ENCODE results near the gene AGAP1.

Gene AGAP1

DNA sequence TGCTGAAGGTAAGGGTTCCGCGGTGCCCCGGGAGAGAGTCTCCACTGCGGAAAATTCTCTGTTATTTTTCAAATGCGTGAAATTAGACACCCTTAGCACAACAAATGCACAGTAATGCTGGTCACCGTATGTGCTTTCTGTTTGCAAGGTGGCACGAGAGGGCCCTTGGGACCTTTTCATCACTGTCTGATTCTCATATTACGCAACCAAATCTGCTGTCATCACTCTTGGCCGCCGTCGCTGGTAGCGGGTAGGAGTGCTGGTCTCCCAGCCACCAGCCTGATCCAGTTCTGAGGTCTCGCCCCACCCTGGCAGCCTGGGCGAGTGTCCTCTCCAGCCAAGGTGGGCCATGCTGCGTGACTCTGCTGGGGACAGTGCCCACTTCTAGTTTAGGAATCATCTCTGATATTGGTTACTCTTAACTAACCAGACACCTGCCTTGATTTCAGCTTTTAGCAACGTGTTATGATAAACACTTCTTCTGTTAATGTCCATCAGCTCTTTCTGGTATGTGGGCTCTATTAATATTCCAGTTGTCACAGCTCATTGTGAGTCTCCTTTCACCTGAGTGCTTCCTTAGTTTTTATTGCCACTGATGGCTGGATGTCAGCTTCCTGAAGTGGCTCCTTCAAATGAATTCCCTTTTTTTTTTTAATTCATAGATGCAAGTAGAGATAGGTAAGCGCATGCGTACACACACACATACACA is 474.9 kb downstream of the AGAP1 start:
- TF ChIP-seq, protein P1, sequence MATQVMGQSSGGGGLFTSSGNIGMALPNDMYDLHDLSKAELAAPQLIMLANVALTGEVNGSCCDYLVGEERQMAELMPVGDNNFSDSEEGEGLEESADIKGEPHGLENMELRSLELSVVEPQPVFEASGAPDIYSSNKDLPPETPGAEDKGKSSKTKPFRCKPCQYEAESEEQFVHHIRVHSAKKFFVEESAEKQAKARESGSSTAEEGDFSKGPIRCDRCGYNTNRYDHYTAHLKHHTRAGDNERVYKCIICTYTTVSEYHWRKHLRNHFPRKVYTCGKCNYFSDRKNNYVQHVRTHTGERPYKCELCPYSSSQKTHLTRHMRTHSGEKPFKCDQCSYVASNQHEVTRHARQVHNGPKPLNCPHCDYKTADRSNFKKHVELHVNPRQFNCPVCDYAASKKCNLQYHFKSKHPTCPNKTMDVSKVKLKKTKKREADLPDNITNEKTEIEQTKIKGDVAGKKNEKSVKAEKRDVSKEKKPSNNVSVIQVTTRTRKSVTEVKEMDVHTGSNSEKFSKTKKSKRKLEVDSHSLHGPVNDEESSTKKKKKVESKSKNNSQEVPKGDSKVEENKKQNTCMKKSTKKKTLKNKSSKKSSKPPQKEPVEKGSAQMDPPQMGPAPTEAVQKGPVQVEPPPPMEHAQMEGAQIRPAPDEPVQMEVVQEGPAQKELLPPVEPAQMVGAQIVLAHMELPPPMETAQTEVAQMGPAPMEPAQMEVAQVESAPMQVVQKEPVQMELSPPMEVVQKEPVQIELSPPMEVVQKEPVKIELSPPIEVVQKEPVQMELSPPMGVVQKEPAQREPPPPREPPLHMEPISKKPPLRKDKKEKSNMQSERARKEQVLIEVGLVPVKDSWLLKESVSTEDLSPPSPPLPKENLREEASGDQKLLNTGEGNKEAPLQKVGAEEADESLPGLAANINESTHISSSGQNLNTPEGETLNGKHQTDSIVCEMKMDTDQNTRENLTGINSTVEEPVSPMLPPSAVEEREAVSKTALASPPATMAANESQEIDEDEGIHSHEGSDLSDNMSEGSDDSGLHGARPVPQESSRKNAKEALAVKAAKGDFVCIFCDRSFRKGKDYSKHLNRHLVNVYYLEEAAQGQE (IDR thresholded peaks at IDR 0.05; ENCODE audit: insufficient read depth in 1 of 2, low read depth in 2 of 2, low read length in 2 of 2) = no peak
- TF ChIP-seq SIN3A (IDR thresholded peaks at IDR 0.05; ENCODE audit: borderline replicate concordance, insufficient read depth, low read length) (no peak), TAF1 (IDR thresholded peaks at IDR 0.05; ENCODE audit: borderline replicate concordance, insufficient read depth, low read length) (no peak)

GRCh38 chr2:235970204-235971040 is 476.6 kb downstream of the AGAP1 start:
- TF ChIP-seq, protein P1 (IDR thresholded peaks at IDR 0.05; ENCODE audit: insufficient read depth in 1 of 2, low read depth in 2 of 2, low read length in 2 of 2) = no peak
- TF ChIP-seq POLR2AphosphoS5 (IDR thresholded peaks at IDR 0.05; ENCODE audit: low read depth, low read length) (no peak), TAF1 (IDR thresholded peaks at IDR 0.05; ENCODE audit: borderline replicate concordance, insufficient read depth, low read length) (no peak), FOXP2 (optimal IDR thresholded peaks at IDR 0.05; ENCODE audit: borderline replicate concordance, extremely low read depth, extremely low read length, insufficient read depth) (no peak), SIN3A (IDR thresholded peaks at IDR 0.05; ENCODE audit: borderline replicate concordance, insufficient read depth, low read length) (no peak)

DNA sequence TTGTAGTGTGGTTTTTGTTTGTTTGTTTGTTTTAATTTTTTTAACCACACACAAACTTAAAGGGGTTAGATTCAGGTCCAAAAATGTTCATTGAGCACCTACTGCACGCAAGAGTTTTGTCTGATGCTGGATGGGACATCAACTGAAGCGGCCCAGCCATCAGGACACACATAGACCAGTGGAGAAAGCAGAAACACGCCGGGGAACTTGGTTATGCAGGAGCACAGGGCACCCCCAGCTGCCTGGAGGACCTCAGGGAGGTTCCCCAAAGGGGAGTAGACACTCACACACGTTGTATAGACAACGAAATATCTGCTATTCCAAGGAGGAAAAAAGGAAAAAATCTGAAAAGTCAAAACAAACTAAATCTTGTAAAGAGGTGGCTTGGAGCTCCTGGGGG is 482.7 kb downstream of the AGAP1 start:
- TF ChIP-seq FOXP2 (optimal IDR thresholded peaks at IDR 0.05; ENCODE audit: borderline replicate concordance, extremely low read depth, extremely low read length, insufficient read depth) (no peak), POLR2AphosphoS5 (IDR thresholded peaks at IDR 0.05; ENCODE audit: low read depth, low read length) (no peak), TAF1 (IDR thresholded peaks at IDR 0.05; ENCODE audit: borderline replicate concordance, insufficient read depth, low read length) (no peak), SIN3A (IDR thresholded peaks at IDR 0.05; ENCODE audit: borderline replicate concordance, insufficient read depth, low read length) (no peak)
- TF ChIP-seq, protein P1 (IDR thresholded peaks at IDR 0.05; ENCODE audit: insufficient read depth in 1 of 2, low read depth in 2 of 2, low read length in 2 of 2) = no peak

- no peak for TF ChIP-seq SIN3A (IDR thresholded peaks at IDR 0.05; ENCODE audit: borderline replicate concordance, insufficient read depth, low read length)
- TF ChIP-seq TAF1 (IDR thresholded peaks at IDR 0.05; ENCODE audit: borderline replicate concordance, insufficient read depth, low read length) = no peak
- no peak for TF ChIP-seq POLR2AphosphoS5 (IDR thresholded peaks at IDR 0.05; ENCODE audit: low read depth, low read length)
- no peak for TF ChIP-seq FOXP2 (optimal IDR thresholded peaks at IDR 0.05; ENCODE audit: borderline replicate concordance, extremely low read depth, extremely low read length, insufficient read depth)
- TF ChIP-seq, protein P1 (IDR thresholded peaks at IDR 0.05; ENCODE audit: insufficient read depth in 1 of 2, low read depth in 2 of 2, low read length in 2 of 2) = no peak
These were observed 483.1 kb downstream of the AGAP1 start for GRCh38 chr2:235976956-235977355.
